GM04503 (cell line): Measurements from ENCODE around the gene HRCT1.
"Not testable (repeated sequence)": the region's sequence is repeated elsewhere in the genome, so short reads cannot be mapped to it uniquely, and the experiment has no call there.

Experiments
- DNase-seq: peaks from one replicate; pipeline ENCODE4 v3.0.0-alpha.2; 2012; ENCODE audit warnings: low read depth

HRCT1 gene

DNA sequence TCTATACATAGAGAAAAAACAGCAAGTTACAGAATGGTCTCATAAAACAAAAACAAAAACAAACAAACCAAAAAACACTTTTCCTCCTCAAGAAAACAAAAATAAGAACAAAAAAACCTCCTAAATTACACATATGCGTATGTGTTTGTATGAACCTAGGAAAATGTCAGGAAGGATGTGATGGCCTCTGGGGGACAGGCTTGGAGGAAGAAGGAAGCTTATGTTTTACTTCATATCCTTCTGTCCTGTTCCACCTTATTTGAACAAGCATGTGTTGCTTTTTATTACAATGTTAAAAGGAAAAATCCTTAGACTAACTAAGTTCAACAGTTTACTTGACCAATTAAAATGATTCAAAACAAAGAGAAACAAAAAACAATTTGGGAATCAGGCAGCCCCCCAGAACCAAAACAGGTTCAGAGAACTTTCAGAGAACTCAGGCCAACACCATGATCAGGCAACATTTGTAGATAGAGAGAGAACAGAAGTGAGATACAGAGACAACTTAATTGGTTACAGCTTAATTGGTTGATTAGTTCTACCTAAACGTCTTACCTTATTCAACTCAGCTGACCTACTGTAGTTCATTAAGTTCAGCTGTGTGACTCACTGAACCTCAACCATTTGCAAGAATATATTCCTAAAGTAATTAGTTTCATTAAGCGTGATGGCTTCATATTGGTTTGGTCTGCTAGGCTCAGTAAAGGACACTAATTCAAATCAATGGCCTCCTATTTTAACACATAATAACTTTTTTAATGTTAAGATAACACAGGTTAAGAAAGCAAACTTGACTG, 13.4 kb downstream of the HRCT1 start:
- DNase-seq: no peak

DNA sequence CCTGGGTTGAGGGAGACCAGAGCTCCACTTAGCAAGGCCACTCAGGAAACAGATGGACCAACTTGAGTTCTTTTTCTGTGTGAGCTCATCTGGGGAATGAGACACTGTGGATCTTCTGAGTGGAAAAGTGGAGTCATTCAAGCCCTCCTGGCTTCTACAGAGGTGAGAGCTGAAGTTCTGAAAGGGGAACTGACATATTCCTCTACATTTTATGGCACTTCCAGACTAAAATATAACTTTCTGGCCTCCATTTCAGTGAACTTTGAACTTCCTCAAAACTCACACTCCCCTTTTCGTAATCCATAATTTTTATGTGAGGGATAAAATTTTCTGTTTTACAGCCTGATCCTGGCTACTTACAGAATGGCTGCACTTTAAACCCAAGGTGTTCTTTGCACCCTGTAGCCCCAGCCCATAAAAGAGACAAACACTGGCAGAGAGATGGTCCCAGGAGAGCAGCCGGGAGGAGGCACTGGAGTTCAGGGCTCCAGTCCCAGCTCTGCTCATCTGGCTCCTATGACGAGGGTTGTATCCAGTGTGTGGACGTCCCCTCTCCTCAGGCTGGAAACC, 14.1 kb downstream of the HRCT1 start:
- no peak for DNase-seq

DNA sequence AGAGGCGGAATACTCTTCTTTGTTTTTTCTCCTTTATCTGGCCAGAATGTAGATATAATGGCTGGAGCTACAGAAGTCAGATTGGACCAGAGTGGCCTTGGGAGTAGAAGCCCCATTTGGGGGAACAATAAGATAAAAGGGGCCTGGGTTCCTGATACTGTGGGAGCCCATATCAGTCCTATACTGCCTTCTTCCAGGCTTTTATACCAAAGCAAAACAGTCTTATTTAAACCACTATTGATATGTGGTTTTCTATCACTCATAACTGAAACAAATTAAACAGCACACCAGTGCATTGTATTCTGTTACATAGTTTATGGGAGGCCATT, 17.6 kb downstream of the HRCT1 start:
- no peak for DNase-seq

DNA sequence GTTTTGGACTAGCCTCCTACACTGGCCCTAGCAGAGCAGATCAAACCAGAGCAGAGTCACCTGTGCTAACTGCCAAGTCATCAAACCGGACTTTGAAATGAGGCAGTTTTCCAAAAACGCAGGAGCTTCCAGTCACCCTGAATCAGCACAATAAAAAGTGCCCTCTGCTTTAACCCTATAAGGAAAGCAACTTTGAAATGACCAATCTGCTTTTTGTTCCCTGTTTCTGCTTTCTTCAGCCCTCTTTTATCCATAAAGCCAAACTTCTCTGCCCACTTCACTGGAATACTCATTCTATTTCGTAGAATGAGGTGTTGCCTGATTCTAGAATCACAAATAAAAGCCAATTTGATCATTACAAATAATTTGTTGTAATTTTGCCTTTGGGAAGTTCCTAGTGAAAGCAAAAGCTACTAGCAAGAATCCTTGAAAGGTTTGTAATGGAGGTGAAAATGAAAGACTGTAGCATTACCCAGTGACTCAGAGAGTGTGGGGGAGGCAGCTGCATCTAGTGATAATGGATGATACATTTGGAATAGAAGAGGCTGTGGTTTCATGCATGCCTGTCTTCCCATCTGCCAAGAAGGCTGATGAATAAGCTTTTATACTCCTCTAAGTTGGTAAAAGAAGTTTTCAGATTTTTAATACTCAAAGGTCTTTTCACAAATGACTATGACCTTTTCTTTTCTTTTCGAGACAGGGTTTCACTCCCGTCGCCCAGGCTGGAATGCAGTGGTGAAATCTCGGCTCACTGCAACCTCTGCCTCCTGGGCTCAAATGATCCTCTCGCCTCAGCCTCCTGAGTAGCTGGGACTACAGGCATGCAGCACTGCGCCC, 18.1 kb downstream of the HRCT1 start:
- DNase-seq: peak; percentile 87

DNA sequence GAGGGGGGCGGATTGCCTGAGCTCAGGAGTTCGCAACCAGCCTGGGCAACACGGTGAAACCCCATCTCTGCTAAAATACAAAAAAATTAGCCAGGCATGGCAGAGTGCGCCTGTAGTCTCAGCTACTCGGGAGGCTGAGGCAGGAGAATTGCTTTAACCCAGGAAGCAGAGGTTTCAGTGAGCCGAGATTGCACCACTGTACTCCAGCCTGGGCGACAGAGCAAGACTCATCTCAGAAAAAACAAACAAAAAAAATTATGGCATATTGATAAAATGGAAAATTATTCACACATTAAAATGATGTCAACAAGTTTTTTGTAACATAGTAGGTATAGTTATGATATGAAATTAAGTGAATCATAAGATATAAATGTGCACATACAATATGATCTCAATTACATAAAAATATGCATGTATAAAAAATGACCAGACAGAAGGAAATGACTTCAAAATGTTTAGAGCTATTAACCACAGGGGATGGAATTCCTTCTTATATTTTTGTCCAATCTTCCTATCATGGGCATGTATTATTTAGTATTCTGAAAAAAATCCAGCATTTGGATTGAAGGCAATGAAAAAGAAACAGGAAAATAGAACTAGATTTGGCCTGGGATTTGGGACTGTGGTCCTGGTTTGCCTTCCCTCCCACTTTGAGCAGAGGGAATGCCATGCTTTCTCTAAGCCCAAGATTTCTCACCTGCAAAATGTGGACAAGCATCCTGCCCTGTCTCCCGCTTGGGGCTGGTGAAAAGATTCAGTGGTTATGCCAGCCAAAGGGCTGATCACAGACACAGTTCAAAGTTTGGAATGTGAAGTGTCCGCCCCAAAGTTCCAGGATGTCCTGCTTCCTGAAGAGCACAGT, 22.8 kb downstream of the HRCT1 start:
- DNase-seq: no peak

DNA sequence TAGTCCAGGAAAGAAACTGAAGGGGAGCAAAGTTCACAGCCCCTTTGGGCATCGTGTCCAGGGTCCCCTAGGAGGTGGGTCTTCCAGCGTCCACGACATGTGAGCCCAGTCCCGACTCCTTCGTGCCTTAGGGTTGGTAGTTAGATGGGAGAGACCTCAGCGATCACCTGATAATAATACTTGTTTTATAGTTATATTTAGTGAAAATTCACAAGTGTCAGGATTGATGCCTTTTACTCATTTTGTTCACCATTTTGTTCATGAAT, 23.4 kb downstream of the HRCT1 start:
- no peak for DNase-seq

DNA sequence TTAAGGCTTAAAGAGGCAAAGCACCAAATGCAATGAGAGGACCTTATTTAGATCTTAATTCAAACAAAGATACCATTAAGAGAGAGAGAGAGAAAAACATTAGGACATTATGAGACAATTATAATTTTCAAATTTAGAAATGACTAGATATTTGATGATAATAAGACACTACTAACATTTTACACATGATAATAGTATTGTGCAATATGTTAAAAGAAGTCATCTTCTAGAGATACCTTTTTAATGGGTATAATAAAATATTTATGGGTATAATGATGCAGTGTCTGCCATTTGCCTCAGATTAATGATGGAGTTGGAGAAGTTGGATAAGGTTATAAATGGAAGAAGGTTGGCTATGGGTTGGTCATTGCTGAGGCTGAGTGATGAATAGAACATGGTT, 24.5 kb downstream of the HRCT1 start:
- DNase-seq: no peak

DNA sequence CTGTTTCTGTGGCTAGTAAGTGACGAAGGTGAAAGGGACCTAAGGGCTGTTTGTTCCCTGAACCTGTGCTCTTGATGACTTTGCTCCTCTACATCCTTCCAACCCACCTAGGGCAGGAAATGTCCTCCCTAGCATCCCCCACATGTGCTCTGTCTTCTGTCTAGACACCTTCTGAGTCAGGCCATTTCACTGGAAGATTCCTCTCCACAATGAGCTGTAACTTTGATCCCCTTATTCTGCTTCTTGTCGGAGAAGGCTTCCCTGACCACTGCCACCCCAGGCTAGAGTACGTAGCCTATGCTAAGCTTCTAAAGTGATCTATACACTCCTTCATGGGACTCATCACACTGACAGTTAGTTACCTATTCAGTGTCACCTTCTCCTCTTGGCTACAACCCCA, 25.0 kb downstream of the HRCT1 start:
- DNase-seq: no peak

DNA sequence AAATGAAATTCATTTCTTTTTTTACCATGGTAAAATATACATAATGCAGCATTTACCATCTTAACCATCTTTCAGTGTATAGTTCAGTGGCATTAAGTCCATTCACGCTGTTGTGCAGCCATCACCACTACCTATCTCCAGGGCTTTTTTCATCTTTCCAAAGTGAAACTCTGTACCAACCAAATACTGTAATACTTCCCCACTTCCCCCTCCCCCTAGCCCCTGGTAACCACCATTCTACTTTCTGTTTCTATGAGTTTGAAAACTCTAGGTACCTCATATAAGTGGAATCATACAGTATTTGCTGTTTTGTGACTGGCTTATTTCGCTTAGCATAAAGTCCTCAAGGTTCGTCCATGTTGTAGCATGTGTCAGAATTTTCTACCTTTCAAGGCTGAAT, 26.7 kb downstream of the HRCT1 start:
- DNase-seq: no peak

DNA sequence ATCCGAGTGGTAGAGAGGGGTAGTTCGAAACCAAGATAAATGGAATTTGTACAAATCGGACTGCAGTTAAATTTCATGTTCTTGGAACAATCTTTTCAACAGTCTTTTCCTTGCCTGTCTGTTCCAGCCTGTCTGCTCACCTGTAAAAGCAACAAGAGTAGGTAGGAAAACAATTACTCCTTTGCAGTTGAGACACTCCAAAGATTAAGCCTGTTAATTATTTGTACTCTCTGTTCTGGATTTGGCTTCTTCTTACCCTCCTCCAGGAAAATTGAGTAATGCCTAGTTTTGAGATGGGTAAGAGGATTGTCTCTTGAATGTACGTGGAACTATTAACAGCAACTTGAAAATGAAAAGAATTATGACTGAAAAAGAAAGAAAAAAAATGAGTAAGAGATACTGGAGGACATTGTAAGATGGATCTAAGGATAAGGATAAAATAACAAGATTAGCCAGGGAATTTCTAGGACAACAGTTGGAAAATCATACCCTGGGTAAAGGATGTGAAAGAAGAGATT, 27.6 kb downstream of the HRCT1 start:
- DNase-seq: no peak

DNA sequence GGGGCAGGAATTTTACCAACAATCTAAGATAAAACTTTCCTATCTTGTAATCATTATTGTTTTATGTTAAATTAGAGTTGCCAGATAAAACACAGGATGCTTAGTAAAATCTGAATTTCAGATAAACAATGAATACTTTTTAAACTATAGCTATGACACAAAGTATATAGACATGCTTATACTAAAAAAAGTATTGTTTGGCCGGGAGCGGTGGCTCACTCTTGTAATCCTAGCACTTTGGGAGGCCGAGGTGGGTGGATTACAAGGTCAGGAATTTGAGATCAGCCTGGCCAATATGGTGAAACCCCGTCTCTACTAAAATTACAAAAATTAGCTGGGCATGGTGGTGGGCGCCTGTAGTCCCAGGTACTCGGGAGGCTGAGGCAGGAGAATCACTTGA, 28.1 kb downstream of the HRCT1 start:
- DNase-seq: not testable (repeated sequence)

DNA sequence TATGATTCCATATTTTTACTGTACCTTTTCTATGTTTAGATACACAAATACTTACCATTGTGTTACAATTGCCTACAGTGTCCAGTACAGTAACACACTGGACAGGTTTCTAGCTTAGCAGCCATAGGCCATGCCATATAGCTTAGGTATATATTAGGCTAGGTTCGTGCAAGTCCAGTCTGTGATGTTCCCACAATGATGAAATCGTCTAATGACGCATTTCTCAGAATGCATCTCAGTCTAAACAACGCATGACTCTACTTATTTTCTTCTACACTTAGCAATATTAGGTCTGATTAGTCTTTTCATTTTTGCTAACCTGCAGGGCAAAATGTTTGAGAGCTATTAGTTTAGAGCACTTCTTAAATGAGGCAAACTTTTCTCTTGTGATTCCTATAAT, 29.3 kb downstream of the HRCT1 start:
- DNase-seq: no peak

DNA sequence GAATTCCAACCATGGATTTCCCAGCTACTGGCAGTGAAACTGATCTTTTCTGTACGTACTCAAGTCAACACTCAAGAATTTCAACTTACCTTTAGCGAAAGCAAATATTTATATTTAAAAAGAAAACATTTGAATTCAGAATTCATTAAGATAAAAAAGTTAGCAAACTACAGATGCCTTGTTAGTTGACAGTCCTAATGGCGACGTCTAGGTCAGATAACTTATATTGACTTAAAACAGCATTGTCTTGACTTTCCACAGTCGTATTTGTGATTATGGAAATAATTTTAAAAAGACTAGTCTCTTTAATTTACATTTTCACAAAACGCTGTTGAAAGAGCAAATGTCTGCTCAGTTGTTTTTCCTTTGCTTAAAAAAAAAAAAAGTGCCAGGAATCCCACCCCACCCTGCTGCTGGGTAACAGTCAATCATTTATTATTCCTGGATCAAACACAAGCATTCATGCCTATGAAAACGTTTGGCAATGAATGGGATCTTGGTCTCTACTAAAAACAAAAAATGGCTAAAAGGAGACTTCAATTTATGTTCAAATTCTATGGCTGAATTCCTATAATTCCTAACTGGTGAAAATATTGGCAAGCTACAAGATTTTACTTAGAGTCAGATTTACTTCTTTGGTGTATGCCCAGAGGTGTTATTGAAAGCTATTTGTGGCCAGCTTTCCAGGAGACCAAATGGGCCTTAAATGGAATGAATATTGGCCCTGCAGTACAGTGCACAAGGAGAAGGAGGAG, 29.9 kb downstream of the HRCT1 start:
- peak; percentile 72 for DNase-seq

DNA sequence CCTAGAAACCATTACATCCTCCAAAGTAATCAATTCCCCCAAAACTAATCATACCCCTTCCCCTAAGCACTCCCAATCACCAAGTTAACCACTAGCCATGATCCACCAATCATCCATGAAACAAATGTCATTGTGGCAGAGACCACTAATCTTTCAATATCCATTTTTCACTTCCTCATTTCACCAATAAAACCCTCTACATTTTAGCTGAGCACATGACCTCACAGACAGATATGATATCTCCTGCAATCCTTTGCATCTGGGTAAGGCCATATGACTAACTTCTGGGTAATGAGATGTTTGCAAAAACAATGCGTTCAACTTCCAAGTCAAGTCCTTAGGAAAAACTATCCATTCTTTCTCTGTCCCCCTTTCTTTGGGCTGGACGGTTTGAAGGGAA, 31.2 kb downstream of the HRCT1 start:
- no peak for DNase-seq

DNA sequence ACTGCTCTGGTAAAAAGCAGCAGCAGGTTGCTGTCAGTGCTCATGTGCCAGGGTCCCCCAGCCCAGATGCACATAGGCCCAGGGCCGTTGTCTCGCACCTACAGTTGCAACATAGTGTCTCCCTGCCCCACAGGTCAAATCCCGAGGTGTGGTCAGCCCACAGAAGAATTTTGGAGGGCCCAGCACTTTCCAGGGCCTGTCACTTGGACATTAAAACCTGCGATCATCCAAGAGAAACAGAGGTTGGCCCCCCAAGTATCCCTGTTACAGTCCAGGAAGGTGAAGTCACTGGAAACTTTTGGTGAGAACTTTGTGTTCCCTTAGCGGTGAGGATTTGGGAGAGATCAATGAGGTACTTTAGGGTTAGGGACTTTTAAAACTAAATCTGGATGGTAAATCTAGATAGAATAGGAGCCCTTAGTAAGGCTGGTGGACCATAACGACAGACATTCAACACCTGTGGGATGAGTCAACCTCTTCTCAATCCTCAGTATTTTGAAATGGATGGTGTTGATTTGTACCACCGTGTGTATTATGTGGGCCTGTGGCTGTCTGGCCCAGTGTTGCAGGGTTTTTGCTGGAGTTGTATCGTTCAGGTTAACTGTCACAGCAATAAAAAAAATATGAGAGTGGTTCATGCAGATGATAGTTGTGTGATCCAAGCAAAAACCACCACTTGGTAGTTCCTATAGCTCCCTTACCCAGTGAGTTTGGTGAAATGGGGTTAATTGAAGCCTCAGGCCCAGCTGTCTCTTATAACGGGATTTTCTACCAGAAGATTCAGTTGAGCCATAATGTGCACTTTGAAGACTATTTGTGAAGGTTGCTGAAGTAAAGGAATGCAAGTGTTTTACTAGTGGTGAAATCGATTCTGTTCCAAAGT, 32.7 kb downstream of the HRCT1 start:
- no peak for DNase-seq

DNA sequence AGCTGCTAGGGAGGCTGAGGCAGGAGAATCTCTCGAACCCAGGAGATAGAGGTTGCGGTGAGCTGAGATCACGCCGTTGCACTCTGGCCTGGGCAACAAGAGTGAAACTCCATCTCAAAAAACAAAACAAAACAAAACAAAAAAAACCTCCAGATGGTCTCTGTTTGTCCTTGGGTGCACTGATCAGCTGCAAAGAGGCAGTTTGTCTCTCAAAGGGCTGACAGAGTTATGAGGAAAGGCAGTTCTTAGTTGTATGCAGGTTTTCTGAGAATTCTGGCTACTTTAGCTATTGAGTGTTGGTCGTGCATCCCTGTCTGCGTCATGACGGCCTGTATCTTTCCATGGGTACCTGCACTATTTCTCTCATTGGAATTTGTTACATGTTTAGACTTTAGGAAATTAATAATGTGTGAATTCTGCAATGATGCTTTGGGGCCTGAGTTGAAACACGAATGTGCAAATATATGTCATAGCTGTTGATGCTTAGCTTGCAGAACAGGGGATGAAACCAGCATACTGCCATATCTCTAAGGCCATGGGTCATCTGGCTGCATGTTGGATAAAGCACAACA, 33.8 kb downstream of the HRCT1 start:
- no peak for DNase-seq

DNA sequence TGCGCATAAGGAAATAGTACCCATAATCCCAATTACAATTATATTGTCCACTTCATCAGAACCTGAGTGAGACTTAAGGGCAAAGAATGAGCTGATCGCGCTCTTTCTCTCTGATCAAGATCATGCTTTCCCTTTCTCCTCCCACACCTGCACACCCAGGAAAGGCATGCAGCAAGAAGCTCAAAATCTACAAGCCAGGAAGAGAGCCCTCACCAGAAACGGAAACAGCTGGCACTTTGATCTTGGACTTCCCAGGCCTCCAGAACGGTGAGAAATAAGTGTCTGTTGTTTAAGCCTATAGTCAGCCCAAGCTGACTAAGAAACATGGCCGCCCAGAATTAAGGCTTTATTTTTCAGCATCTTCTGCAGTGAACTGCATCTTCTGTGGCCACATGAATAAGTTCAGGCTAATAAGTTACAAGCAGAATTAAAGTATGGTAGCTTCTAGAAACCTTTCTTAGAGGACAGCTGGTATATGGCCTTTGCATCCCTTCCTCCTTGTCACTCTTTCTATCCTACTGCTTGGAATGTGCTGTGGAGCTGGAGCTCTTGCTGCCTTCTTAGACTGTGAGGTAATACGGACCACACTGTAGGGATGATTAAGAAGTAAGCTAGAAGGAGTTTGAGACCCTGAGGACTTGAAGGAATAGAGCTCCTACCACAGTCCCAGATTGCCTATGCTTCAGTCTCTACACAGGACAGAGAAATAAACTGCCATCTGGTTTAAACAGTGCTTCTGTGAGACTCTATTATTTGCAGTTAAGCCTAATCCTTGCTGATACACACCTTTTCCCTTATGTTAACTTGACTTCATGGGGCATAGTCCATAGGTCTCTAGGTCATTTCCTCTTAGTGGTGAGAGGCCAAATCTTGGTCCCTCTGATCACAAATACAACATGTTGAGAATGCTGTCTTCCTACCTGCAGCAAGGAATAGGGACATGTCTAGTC, 34.7 kb downstream of the HRCT1 start:
- no peak for DNase-seq

DNA sequence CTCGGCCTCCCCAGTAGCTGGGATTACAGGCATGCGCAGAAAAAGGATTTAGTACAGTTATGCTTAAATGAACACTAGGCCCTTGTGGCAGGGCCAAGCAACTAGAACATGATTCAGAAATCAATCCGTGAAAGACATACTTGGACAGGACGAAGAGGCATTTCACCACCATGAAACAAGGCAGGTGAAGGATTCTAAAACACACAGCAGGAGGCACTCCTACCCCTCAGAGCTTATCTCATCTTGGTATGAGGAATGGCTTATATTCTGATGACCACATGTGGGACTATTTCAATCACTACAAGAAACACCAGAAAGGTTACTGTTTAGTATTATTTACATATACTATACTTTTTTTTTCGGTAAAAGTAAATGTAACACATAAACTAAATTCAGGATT, 36.3 kb downstream of the HRCT1 start:
- no peak for DNase-seq

DNA sequence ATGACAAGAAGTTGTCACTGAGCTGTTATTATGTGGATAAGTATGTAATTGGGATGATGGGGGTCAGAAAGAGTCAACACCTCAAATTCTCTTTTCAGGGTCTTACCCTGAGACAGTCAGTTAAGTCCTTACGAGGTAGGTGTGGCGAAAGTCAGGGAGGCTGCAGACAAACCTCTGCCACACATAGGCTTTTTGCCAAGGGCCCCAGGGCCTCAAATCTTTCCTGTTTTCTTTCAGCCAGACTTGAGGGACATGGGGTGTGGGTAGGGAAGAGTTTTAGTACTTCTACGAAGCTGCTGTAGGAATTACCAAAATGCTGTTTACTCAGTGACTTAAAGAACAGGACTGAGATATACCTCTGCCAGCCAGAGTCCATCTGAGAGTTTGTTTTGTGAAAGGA, 38.2 kb downstream of the HRCT1 start:
- DNase-seq: no peak
